Panc1 (cell line): ENCODE measurements around the gene RNF34. TPM values are rescaled to one million over a fixed set of nuclear protein-coding genes. Genes with fewer than 3 reads are reported as not detected.

ENCODE experiments used
- ATAC-seq: fragments of 200-7000 bp; cut with Tn5 transposase; 2 replicates; pipeline ENCODE4 v1.9.1; 2020; ENCODE audit warnings: mild to moderate bottlenecking, moderate library complexity
- BruUV-seq: library from RNA; stranded (reverse); fragments of 400-500 nt; replicated peaks from 2 replicates; lab custom pipeline; 2021; lab: Mats Ljungman, UMichigan
- CTCF ChIA-PET: fragments of 300-600 bp; sonication (Branson Sonifier 250); formaldehyde crosslinking; loops from one replicate; lab custom pipeline; 2022; ENCODE audit warnings: antibody characterized with exemption; lab: Charles Lee
- POLR2A ChIA-PET: fragments of 300-600 bp; sonication (Branson Sonifier 250); formaldehyde crosslinking; loops from one replicate; lab custom pipeline; 2022; ENCODE audit warnings: antibody characterized with exemption; lab: Charles Lee
- DNase-seq: peaks from one replicate; pipeline ENCODE4 v3.0.0-alpha.2; 2010; ENCODE audit warnings: low read depth, low spot score
- H3K27ac ChIP-seq: 2 replicates; pipeline ENCODE4 v1.5.1; 2011; ENCODE audit warnings: mild to moderate bottlenecking, low read length, inconsistent platforms
- H3K27me3 ChIP-seq: fragments of 200-500 bp; sonication (Bioruptor generic); 2 replicates; pipeline ENCODE4 v1.6.0; 2014; ENCODE audit warnings: low read length, inconsistent platforms; ENCODE audit not compliant: control insufficient read depth, insufficient read depth
- H3K36me3 ChIP-seq: fragments of 200-500 bp; sonication (Bioruptor generic); 2 replicates; pipeline ENCODE4 v1.5.1; 2014; ENCODE audit warnings: inconsistent platforms, mild to moderate bottlenecking, low read length, moderate library complexity; ENCODE audit not compliant: control insufficient read depth, insufficient read depth
- H3K4me1 ChIP-seq: 2 replicates; pipeline ENCODE4 v1.5.1; 2011; ENCODE audit warnings: inconsistent platforms, mild to moderate bottlenecking, low read length, moderate library complexity; ENCODE audit not compliant: control insufficient read depth, insufficient read depth
- H3K4me3 ChIP-seq, 2 experiments: 2 replicates each; pipeline ENCODE4 v1.5.1; 2011 to 2012; ENCODE audit warnings: low read depth in 2 of 2, low read length in 2 of 2, mild to moderate bottlenecking in 2 of 2, inconsistent platforms in 1 of 2, moderate library complexity in 1 of 2
- H3K9me3 ChIP-seq: fragments of 200-500 bp; sonication (Bioruptor generic); 2 replicates; pipeline ENCODE4 v1.5.1; 2014; ENCODE audit warnings: low read depth, mild to moderate bottlenecking, inconsistent platforms, low read length, moderate library complexity; ENCODE audit not compliant: control insufficient read depth, insufficient read depth
- CTCF ChIP-seq: fragments of 450-650 bp; IDR thresholded peaks from 2 replicates; pipeline ENCODE4 v1.5.1; 2017; ENCODE audit warnings: mild to moderate bottlenecking
- POLR2AphosphoS5 ChIP-seq: IDR thresholded peaks from 2 replicates; pipeline ENCODE4 v1.6.1; 2012; ENCODE audit warnings: mild to moderate bottlenecking, low read depth, low read length, moderate library complexity
- REST ChIP-seq, 2 experiments: IDR thresholded peaks; 2 replicates each; pipeline ENCODE4 v1.6.1; 2011 to 2012; ENCODE audit warnings: low read depth in 2 of 2, control low read depth in 1 of 2, low read length in 1 of 2, mild to moderate bottlenecking in 1 of 2, moderate library complexity in 1 of 2; ENCODE audit not compliant: insufficient read depth in 1 of 2
- SIN3A ChIP-seq: IDR thresholded peaks from 2 replicates; pipeline ENCODE4 v1.6.1; 2012; ENCODE audit warnings: low read depth, mild to moderate bottlenecking, low read length, moderate library complexity, borderline replicate concordance; ENCODE audit not compliant: insufficient read depth
- TCF7L2 ChIP-seq: IDR thresholded peaks from 2 replicates; pipeline ENCODE4 v1.6.1; 2011; ENCODE audit warnings: mild to moderate bottlenecking, low read depth, low read length, inconsistent platforms
- in situ Hi-C: cut with HindIII; loops from 2 replicates; pipeline ENCODE4 v1.10.0; 2016; ENCODE audit warnings: low sequenced_read_pairs, low pct_unique_long_range_greater_than_20kb
- intact Hi-C: fragments of 100-400 bp; cut with micrococcal nuclease; formaldehyde crosslinking; loops from one replicate; pipeline ENCODE4 v1.10.0; 2022; ENCODE audit not compliant: unreplicated experiment
- total RNA-seq: library from RNA; stranded (reverse); gene quantifications from one replicate; pipeline ENCODE4 v1.2.1, GENCODE V29; 2021; ENCODE audit not compliant: unreplicated experiment

The RNF34 gene
- total RNA-seq, 1 experiment from 2014 or later = 52.4 TPM

GRCh38 chr12:121461048-121461447, 61.1 kb downstream of the RNF34 start:
- TF ChIP-seq POLR2AphosphoS5 (no peak), CTCF (no peak), REST (IDR thresholded peaks at IDR 0.05; ENCODE audit: insufficient read depth in 1 of 2, low read depth in 2 of 2, low read length in 1 of 2) (no peak), SIN3A (no peak), TCF7L2 (no peak)
- Histone ChIP-seq H3K36me3 (no peaks in the 10 kb centered on the region), H3K27ac (no peak overlapping the region), H3K27me3 (no peaks in the 10 kb centered on the region), H3K9me3 (no peaks in the 10 kb centered on the region), H3K4me3 (no peak overlapping the region), H3K4me1 (peaks cover 6% of the 10 kb centered on the region)
- ATAC-seq (no peak), DNase-seq (no peak)
- intact Hi-C loops = no loop called here
- in situ Hi-C loops = no loop called here
- no TSS peak for BruUV-seq
- ChIA-PET CTCF (no interaction called here), POLR2A (no interaction called here)

- CTCF ChIA-PET = interaction anchor here (0.6 kb wide), 1 partner anchor 22 kb away, joined by 3 read pairs; no protein-coding TSS in a partner anchor
- BruUV-seq = no TSS peak
- intact Hi-C loops = no loop called here
Measured at GRCh38 chr12:121464331-121464730, 64.4 kb downstream of the RNF34 start.

More at GRCh38 chr12:121464331-121464730, 64.4 kb downstream of the RNF34 start:
- POLR2A ChIA-PET = no interaction called here
- H3K4me1 ChIP-seq = peaks cover 7% of the 10 kb centered on the region
- no peaks in the 10 kb centered on the region for H3K9me3 ChIP-seq
- no peaks in the 10 kb centered on the region for H3K36me3 ChIP-seq
- ATAC-seq (no peak), DNase-seq (no peak)
- H3K4me3 ChIP-seq = no peak overlapping the region
- no peaks in the 10 kb centered on the region for H3K27me3 ChIP-seq
- no peak overlapping the region for H3K27ac ChIP-seq
- in situ Hi-C loops = no loop called here
- TF ChIP-seq POLR2AphosphoS5 (no peak), TCF7L2 (no peak), SIN3A (no peak), REST (IDR thresholded peaks at IDR 0.05; ENCODE audit: insufficient read depth in 1 of 2, low read depth in 2 of 2, low read length in 1 of 2) (no peak), CTCF (no peak)
